DND-41 (cell line): ENCODE measurements around the gene VAV3.

Source experiments
- ATAC-seq: fragments of 200-7000 bp; cut with Tn5 transposase; 3 replicates; pipeline ENCODE4 v1.9.1; 2021; ENCODE audit warnings: low read depth; ENCODE audit not compliant: insufficient read depth
- DNase-seq: peaks from one replicate; pipeline ENCODE4 v3.0.0-alpha.2; 2020
- H2AFZ ChIP-seq: 2 replicates; pipeline ENCODE4 v1.6.0; 2012; ENCODE audit warnings: low read depth, low read length
- H3K27ac ChIP-seq: 2 replicates; pipeline ENCODE4 v1.5.1; 2012; ENCODE audit warnings: low read length, inconsistent platforms
- H3K27me3 ChIP-seq: fragments of 200-600 bp; sonication (generic); 2 replicates; pipeline ENCODE4 v1.6.0; 2012; ENCODE audit warnings: low read length, mild to moderate bottlenecking, inconsistent platforms; ENCODE audit not compliant: insufficient read depth, poor library complexity
- H3K36me3 ChIP-seq: 2 replicates; pipeline ENCODE4 v1.5.1; 2012; ENCODE audit warnings: low read length, inconsistent platforms; ENCODE audit not compliant: insufficient read depth
- H3K4me1 ChIP-seq: 2 replicates; pipeline ENCODE4 v1.5.1; 2012; ENCODE audit warnings: mild to moderate bottlenecking, low read length; ENCODE audit not compliant: insufficient read depth
- H3K4me2 ChIP-seq: 2 replicates; pipeline ENCODE4 v1.6.0; 2012; ENCODE audit warnings: mild to moderate bottlenecking, moderate library complexity, low read length, inconsistent platforms; ENCODE audit not compliant: insufficient read depth
- H3K4me3 ChIP-seq, 2 experiments: fragments of 200-600 bp in 1 of 2; shearing (Covaris generic) in 1 of 2; 2 replicates each; pipeline ENCODE4 v1.5.1; 2012 to 2016; ENCODE audit warnings: inconsistent platforms in 2 of 2, low read length in 2 of 2, mild to moderate bottlenecking in 2 of 2, low read depth in 1 of 2, moderate library complexity in 1 of 2
- H3K79me2 ChIP-seq: 2 replicates; pipeline ENCODE4 v1.6.0; 2012; ENCODE audit warnings: low read length, inconsistent platforms; ENCODE audit not compliant: insufficient read depth
- H3K9ac ChIP-seq: 2 replicates; pipeline ENCODE4 v1.6.0; 2012; ENCODE audit warnings: low read depth, mild to moderate bottlenecking, inconsistent platforms, low read length, moderate library complexity
- H3K9me3 ChIP-seq: 2 replicates; pipeline ENCODE4 v1.5.1; 2012; ENCODE audit warnings: low read length, moderate library complexity, mild to moderate bottlenecking, inconsistent platforms; ENCODE audit not compliant: insufficient read depth, severe bottlenecking
- H4K20me1 ChIP-seq: 2 replicates; pipeline ENCODE4 v1.6.0; 2012; ENCODE audit warnings: low read length; ENCODE audit not compliant: insufficient read depth
- CTCF ChIP-seq: IDR thresholded peaks from 2 replicates; pipeline ENCODE4 v1.5.1; 2012; ENCODE audit warnings: borderline replicate concordance, low read length, moderate library complexity, mild to moderate bottlenecking; ENCODE audit not compliant: poor library complexity, severe bottlenecking; ENCODE audit errors: extremely low read depth
- EZH2 ChIP-seq: IDR thresholded peaks from 3 replicates; pipeline ENCODE4 v1.6.1; 2012; ENCODE audit warnings: borderline replicate concordance, low read depth, mild to moderate bottlenecking, moderate library complexity, low read length, inconsistent platforms; ENCODE audit not compliant: severe bottlenecking

The VAV3 gene

GRCh38 chr1:108000620-108001111, 35.7 kb upstream of the VAV3 start:
- ATAC-seq (peak; percentile 24; the same call in 1 of the 3 replicates), DNase-seq (no peak)
- Histone ChIP-seq H4K20me1 (no peaks in the 10 kb centered on the region), H3K9me3 (no peaks in the 10 kb centered on the region), H2AFZ (no peak overlapping the region), H3K79me2 (no peaks in the 10 kb centered on the region), H3K4me2 (no peak overlapping the region), H3K9ac (no peak overlapping the region), H3K27ac (no peak overlapping the region), H3K27me3 (no peaks in the 10 kb centered on the region), H3K36me3 (no peaks in the 10 kb centered on the region), H3K4me3 (no peak overlapping the region), H3K4me1 (peaks cover 4% of the 10 kb centered on the region; the same call in 1 of the 2 replicates)
- no peak for TF ChIP-seq EZH2
- no peak for TF ChIP-seq CTCF

- ATAC-seq, result peak; percentile 77
- Histone ChIP-seq H3K4me3 (no peak overlapping the region), H3K9me3 (no peaks in the 10 kb centered on the region), H3K27me3 (no peaks in the 10 kb centered on the region), H3K27ac (no peak overlapping the region), H3K4me2 (no peak overlapping the region), H3K36me3 (no peaks in the 10 kb centered on the region), H4K20me1 (no peaks in the 10 kb centered on the region), H3K4me1 (peaks cover 4% of the 10 kb centered on the region; the same call in 1 of the 2 replicates), H2AFZ (no peak overlapping the region), H3K9ac (no peak overlapping the region), H3K79me2 (no peaks in the 10 kb centered on the region)
- DNase-seq, result peak; percentile 12
- no peak for TF ChIP-seq EZH2
- TF ChIP-seq CTCF, result no peak
Measured at GRCh38 chr1:108000184-108000583, 35.2 kb upstream of the VAV3 start.

- H3K4me3 ChIP-seq, result no peak overlapping the region
- H4K20me1 ChIP-seq, result no peaks in the 10 kb centered on the region
- no peak overlapping the region for H3K27ac ChIP-seq
- TF ChIP-seq CTCF (no peak), EZH2 (no peak)
- no peaks in the 10 kb centered on the region for H3K79me2 ChIP-seq
- H3K36me3 ChIP-seq, result no peaks in the 10 kb centered on the region
- no peak overlapping the region for H3K4me2 ChIP-seq
- DNase-seq, result no peak
- H3K4me1 ChIP-seq, result peaks cover 4% of the 10 kb centered on the region; the same call in 1 of the 2 replicates
- H3K9ac ChIP-seq, result no peak overlapping the region
- no peak for ATAC-seq
- H2AFZ ChIP-seq, result no peak overlapping the region
- no peaks in the 10 kb centered on the region for H3K27me3 ChIP-seq
- H3K9me3 ChIP-seq, result no peaks in the 10 kb centered on the region
Measured at GRCh38 chr1:107997866-107998265, 32.9 kb upstream of the VAV3 start.
